Neuronal stem cell (in vitro differentiated cells): Measurements from ENCODE around the gene NPY4R2.
"Not testable (repeated sequence)": the region's sequence is repeated elsewhere in the genome, so short reads cannot be mapped to it uniquely, and the experiment has no call there.

ENCODE experiments used
- DNase-seq: peaks from one replicate; pipeline ENCODE4 v3.0.0-alpha.2; 2013; ENCODE audit warnings: low spot score
- H2AFZ ChIP-seq: one replicate; pipeline ENCODE4 v1.6.1; 2013; ENCODE audit warnings: mild to moderate bottlenecking, low read length, inconsistent platforms
- H2AK5ac ChIP-seq: 2 replicates; pipeline ENCODE4 v1.6.1; 2013; ENCODE audit warnings: low read depth, mild to moderate bottlenecking, inconsistent platforms, low read length, moderate library complexity, mixed read lengths
- H2BK120ac ChIP-seq: 2 replicates; pipeline ENCODE4 v1.6.1; 2013; ENCODE audit warnings: low read depth, mild to moderate bottlenecking, inconsistent platforms, low read length, moderate library complexity, mixed read lengths
- H2BK12ac ChIP-seq: one replicate; pipeline ENCODE4 v1.6.1; 2013; ENCODE audit warnings: low read length, inconsistent platforms
- H2BK15ac ChIP-seq: 2 replicates; pipeline ENCODE4 v1.6.1; 2013; ENCODE audit warnings: mild to moderate bottlenecking, low read length, inconsistent platforms, mixed read lengths
- H2BK5ac ChIP-seq: one replicate; pipeline ENCODE4 v1.6.1; 2013; ENCODE audit warnings: inconsistent platforms, mild to moderate bottlenecking, low read length, moderate library complexity
- H3K14ac ChIP-seq: one replicate; pipeline ENCODE4 v1.6.1; 2013; ENCODE audit warnings: low read length, inconsistent platforms
- H3K18ac ChIP-seq: 2 replicates; pipeline ENCODE4 v1.6.1; 2013; ENCODE audit warnings: low read length, inconsistent platforms
- H3K23ac ChIP-seq: 2 replicates; pipeline ENCODE4 v1.6.1; 2013; ENCODE audit warnings: low read depth, mild to moderate bottlenecking, mixed read lengths, low read length, inconsistent platforms; ENCODE audit not compliant: poor library complexity
- H3K27ac ChIP-seq: replicated peaks from 3 replicates; pipeline ENCODE4 v1.5.1; 2013; ENCODE audit warnings: low read length, inconsistent platforms
- H3K27me3 ChIP-seq, 3 experiments: 2 replicates each; pipeline ENCODE4 v1.6.1; 2013; ENCODE audit warnings: low read length in 3 of 3, mild to moderate bottlenecking in 2 of 3, inconsistent platforms in 1 of 3, low read depth in 1 of 3, mixed read lengths in 1 of 3, moderate library complexity in 1 of 3; ENCODE audit not compliant: control insufficient read depth in 3 of 3, insufficient read depth in 3 of 3
- H3K36me3 ChIP-seq, 2 donors: replicated peaks in 1 of 2; 2 replicates each; pipeline ENCODE4 v1.6.1; 2013; ENCODE audit warnings: low read length in 2 of 2; ENCODE audit not compliant: control insufficient read depth in 2 of 2, insufficient read depth in 2 of 2
- H3K4ac ChIP-seq: 2 replicates; pipeline ENCODE4 v1.6.1; 2013; ENCODE audit warnings: inconsistent platforms, mild to moderate bottlenecking, low read length, moderate library complexity
- H3K4me1 ChIP-seq, 2 donors: 1 replicate in 1 of 2; 2 replicates in 1 of 2; pipeline ENCODE4 v1.6.1; 2013; ENCODE audit warnings: low read length in 2 of 2, low read depth in 1 of 2; ENCODE audit not compliant: control insufficient read depth in 2 of 2, insufficient read depth in 1 of 2
- H3K4me2 ChIP-seq: one replicate; pipeline ENCODE4 v1.6.1; 2013; ENCODE audit warnings: mild to moderate bottlenecking, low read length, inconsistent platforms; ENCODE audit not compliant: insufficient read depth, poor library complexity, severe bottlenecking
- H3K4me3 ChIP-seq, 2 donors: 2 replicates each; pipeline ENCODE4 v1.5.1; 2013; ENCODE audit warnings: low read length in 2 of 2, mild to moderate bottlenecking in 2 of 2, inconsistent platforms in 1 of 2, moderate library complexity in 1 of 2
- H3K79me1 ChIP-seq: one replicate; pipeline ENCODE4 v1.6.1; 2013; ENCODE audit warnings: low read depth, mild to moderate bottlenecking, inconsistent platforms, low read length, moderate library complexity
- H3K9ac ChIP-seq: one replicate; pipeline ENCODE4 v1.6.1; 2013; ENCODE audit warnings: mild to moderate bottlenecking, low read depth, low read length, inconsistent platforms; ENCODE audit not compliant: poor library complexity
- H3K9me3 ChIP-seq, 2 donors: replicated peaks in 1 of 2; 2 replicates each; pipeline versions ENCODE3 to v1.6.1; 2013; ENCODE audit warnings: low read length in 2 of 2, mild to moderate bottlenecking in 2 of 2, inconsistent platforms in 1 of 2, low read depth in 1 of 2, mixed read lengths in 1 of 2, moderate library complexity in 1 of 2; ENCODE audit not compliant: control insufficient read depth in 2 of 2, insufficient read depth in 1 of 2
- H4K8ac ChIP-seq: one replicate; pipeline ENCODE4 v1.6.1; 2013; ENCODE audit warnings: low read depth, mild to moderate bottlenecking, inconsistent platforms, low read length, moderate library complexity
- H4K91ac ChIP-seq: one replicate; pipeline ENCODE4 v1.6.1; 2013; ENCODE audit warnings: low read length, low read depth, mild to moderate bottlenecking, inconsistent platforms; ENCODE audit not compliant: poor library complexity
- WGBS, 2 donors: extraction: QIAGEN DNeasy Blood & Tissue Kit; methylation state at CpG; one replicate each; pipeline ENCODE4 v1.1.7; 2013; ENCODE audit warnings: missing lambda C conversion rate in 2 of 2, mixed read lengths in 1 of 2; ENCODE audit not compliant: insufficient read length in 2 of 2, insufficient replicate concordance in 1 of 2; ENCODE audit errors: extremely low coverage in 2 of 2; 5-methylcytosine and 5-hydroxymethylcytosine counted together

Gene NPY4R2

DNA sequence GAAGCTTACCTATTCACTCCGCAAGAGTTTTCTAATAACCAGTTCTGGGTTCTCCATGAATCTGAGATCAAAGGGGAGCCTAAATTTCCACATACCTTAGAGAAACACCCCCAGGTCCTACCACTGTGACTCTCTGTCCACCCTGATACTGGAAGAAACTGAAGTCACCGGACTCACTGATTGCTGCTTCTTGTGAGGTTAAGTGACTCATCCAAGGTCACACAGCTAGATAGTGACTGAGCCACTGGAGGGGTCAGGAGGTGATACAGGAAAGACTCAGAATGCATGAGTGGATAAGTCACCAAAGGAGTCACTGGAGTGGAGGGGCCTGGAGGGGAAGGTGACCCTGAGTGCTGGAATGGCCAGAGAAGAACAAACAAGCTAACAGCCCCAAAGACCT is 9.8 kb downstream of the NPY4R2 start:
- not testable (repeated sequence) for H3K27ac ChIP-seq, H3K18ac ChIP-seq, H3K14ac ChIP-seq, DNase-seq, H4K8ac ChIP-seq, H3K4me2 ChIP-seq, H2BK5ac ChIP-seq, H3K36me3 ChIP-seq, H2BK12ac ChIP-seq, H3K9me3 ChIP-seq, H3K4me1 ChIP-seq, H2AK5ac ChIP-seq, H3K4me3 ChIP-seq, H2BK120ac ChIP-seq, H4K91ac ChIP-seq, H3K4ac ChIP-seq, H3K79me1 ChIP-seq, H2BK15ac ChIP-seq, H3K9ac ChIP-seq, H3K23ac ChIP-seq, H2AFZ ChIP-seq, H3K27me3 ChIP-seq
- WGBS, 2 donors: no CpG with 5 or more reads among the region's 2 CpGs

DNA sequence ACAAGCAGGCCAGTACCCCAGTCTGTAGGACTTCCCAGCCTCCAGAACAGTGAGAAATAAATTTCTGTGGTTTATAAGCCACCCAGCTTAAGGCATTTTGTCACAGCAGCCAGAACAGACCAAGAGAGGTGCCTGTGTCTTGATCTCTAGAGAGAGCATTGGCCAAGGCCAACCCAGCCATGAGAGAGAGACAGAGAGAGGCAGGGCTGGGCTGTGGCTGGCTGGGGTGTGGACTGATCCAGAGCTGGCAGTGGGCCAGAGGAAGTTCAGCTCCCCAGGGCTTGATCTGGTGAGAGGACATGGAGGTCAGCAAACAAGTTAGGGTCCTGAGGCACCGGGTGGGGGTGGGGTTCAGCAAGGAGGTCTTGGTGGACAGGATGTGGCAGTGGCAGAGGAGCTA is 14.4 kb downstream of the NPY4R2 start:
- not testable (repeated sequence) for H3K27me3 ChIP-seq, H2AK5ac ChIP-seq, H3K4me1 ChIP-seq, H3K4me2 ChIP-seq, H3K9me3 ChIP-seq, H3K4me3 ChIP-seq, H2BK12ac ChIP-seq, H3K14ac ChIP-seq, DNase-seq, H3K27ac ChIP-seq, H3K36me3 ChIP-seq, H2BK120ac ChIP-seq, H3K9ac ChIP-seq, H3K23ac ChIP-seq, H4K91ac ChIP-seq, H2BK5ac ChIP-seq, H3K18ac ChIP-seq, H4K8ac ChIP-seq, H2AFZ ChIP-seq, H3K4ac ChIP-seq, H3K79me1 ChIP-seq, H2BK15ac ChIP-seq
- no CpG with 5 or more reads among the region's 1 CpG for WGBS, 2 donors

DNA sequence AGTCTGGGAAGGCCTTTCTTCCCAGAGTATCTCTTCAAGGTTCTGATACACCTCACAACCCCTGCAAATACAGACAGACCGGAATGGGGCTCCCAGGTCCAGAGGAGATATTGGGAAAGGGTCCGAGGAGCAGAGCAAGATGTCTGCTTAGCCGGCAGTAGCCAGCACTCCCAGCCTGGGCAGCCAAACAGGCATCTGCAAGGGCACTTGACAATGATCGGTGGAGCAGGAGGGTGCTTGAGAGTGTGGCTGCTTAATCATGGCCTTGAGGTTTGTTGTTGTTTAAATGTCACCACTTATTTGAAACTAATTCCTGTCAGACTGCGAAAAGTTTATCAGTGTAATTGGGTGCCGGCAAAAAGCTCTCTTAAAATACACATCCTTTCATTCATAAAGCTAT is 15.0 kb downstream of the NPY4R2 start:
- H3K27me3 ChIP-seq, H2AFZ ChIP-seq, H2BK5ac ChIP-seq, H3K4ac ChIP-seq, H3K4me1 ChIP-seq, H2BK15ac ChIP-seq, H3K4me3 ChIP-seq, H3K4me2 ChIP-seq, H2AK5ac ChIP-seq, H3K18ac ChIP-seq, H4K91ac ChIP-seq, H3K36me3 ChIP-seq, H3K9me3 ChIP-seq, H3K23ac ChIP-seq, H2BK120ac ChIP-seq, H3K9ac ChIP-seq, H3K14ac ChIP-seq, H3K79me1 ChIP-seq, H3K27ac ChIP-seq, H2BK12ac ChIP-seq, DNase-seq, H4K8ac ChIP-seq: not testable (repeated sequence)
- no CpG with 5 or more reads among the region's 6 CpGs for WGBS, 2 donors

DNA sequence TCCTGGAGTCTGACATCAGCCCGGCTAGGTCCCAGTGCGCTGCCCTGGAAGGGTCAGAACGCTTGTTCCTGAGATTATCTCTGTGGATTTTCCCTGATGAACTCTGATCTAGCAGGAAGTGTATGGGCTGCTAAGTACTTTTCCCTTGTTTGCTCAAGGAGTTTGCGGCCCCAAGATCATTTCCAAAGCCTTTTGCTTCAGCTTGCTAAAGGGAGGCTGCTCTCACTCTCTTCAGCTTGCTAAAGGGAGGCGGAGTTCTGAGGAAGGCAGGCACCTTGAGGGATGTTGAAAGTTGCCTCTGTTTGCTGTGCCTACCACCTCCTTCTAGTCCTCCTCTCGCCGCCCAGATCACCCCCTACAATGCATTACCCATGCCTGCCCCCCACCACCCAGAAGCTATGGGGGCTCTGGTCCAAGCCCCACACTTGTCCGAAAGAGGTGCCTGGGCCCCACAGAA is 18.3 kb downstream of the NPY4R2 start:
- not testable (repeated sequence) for H3K79me1 ChIP-seq, H2BK15ac ChIP-seq, H3K18ac ChIP-seq, H4K8ac ChIP-seq, H3K4me3 ChIP-seq, H3K9ac ChIP-seq, H2AFZ ChIP-seq, H2AK5ac ChIP-seq, H3K36me3 ChIP-seq, H3K9me3 ChIP-seq, H3K4me1 ChIP-seq, H3K4me2 ChIP-seq, H3K27me3 ChIP-seq, H2BK5ac ChIP-seq, H3K4ac ChIP-seq, H3K23ac ChIP-seq, H4K91ac ChIP-seq, DNase-seq, H2BK120ac ChIP-seq, H3K14ac ChIP-seq, H2BK12ac ChIP-seq, H3K27ac ChIP-seq
- WGBS, 2 donors: no CpG with 5 or more reads among the region's 8 CpGs
